Choroid plexus epithelial cell (primary cell): ENCODE results near the gene TMEM217.

Experiments
- DNase-seq: peaks from one replicate; pipeline ENCODE4 v3.0.0-alpha.2; 2010; ENCODE audit warnings: low read depth
- H3K4me3 ChIP-seq: 2 replicates; pipeline ENCODE4 v1.5.1; 2011; ENCODE audit warnings: low read depth, mild to moderate bottlenecking, control low read depth, low read length, moderate library complexity
- CTCF ChIP-seq: conservative IDR thresholded peaks from 2 replicates; pipeline ENCODE4 v1.5.1; 2011; ENCODE audit warnings: low read depth, mild to moderate bottlenecking, control low read depth, inconsistent platforms, low read length, moderate library complexity

Gene TMEM217

GRCh38 chr6:37279366-37280134, 21.6 kb upstream of the TMEM217 start:
- peak; percentile 91 for DNase-seq
- no peak for TF ChIP-seq CTCF
- no peak overlapping the region for H3K4me3 ChIP-seq

- no peak for TF ChIP-seq CTCF
- DNase-seq: no peak
- H3K4me3 ChIP-seq: no peak overlapping the region
These were observed 19.1 kb upstream of the TMEM217 start for GRCh38 chr6:37277001-37277409.

GRCh38 chr6:37275350-37275749, 17.4 kb upstream of the TMEM217 start:
- DNase-seq: no peak
- H3K4me3 ChIP-seq: no peak overlapping the region
- TF ChIP-seq CTCF: no peak

GRCh38 chr6:37273690-37274089, 15.7 kb upstream of the TMEM217 start:
- no peak for TF ChIP-seq CTCF
- no peak overlapping the region for H3K4me3 ChIP-seq
- no peak for DNase-seq

- no peak for DNase-seq
- TF ChIP-seq CTCF: no peak
These were observed 15.1 kb upstream of the TMEM217 start for GRCh38 chr6:37272834-37273566.

GRCh38 chr6:37269105-37269504, 11.2 kb upstream of the TMEM217 start:
- no peak for DNase-seq
- H3K4me3 ChIP-seq: no peak overlapping the region
- no peak for TF ChIP-seq CTCF

More at GRCh38 chr6:37272834-37273566, 15.1 kb upstream of the TMEM217 start:
- no peak overlapping the region for H3K4me3 ChIP-seq
